ENCODE data around the gene CYP8B1.

DNA sequence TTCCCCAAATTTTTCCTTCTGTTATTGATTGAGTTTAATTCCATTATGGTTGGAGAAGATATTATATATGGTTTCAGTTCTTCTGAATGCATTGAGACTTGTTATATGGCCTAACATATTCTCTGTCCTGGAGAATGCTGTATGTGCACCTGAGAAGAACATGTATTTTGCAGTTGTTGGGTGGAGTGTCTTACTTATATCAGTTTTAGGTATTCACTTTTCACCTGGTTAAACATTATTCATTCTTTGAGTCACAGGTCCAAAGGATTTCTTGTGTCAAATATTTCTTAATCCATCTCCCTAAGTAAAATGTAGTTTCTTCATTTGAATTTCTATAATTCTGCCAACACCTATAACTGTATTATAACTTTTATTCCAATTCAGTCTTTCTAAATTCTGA is 48.7 kb downstream of the CYP8B1 start:
- TF ChIP-seq, protein P1, sequence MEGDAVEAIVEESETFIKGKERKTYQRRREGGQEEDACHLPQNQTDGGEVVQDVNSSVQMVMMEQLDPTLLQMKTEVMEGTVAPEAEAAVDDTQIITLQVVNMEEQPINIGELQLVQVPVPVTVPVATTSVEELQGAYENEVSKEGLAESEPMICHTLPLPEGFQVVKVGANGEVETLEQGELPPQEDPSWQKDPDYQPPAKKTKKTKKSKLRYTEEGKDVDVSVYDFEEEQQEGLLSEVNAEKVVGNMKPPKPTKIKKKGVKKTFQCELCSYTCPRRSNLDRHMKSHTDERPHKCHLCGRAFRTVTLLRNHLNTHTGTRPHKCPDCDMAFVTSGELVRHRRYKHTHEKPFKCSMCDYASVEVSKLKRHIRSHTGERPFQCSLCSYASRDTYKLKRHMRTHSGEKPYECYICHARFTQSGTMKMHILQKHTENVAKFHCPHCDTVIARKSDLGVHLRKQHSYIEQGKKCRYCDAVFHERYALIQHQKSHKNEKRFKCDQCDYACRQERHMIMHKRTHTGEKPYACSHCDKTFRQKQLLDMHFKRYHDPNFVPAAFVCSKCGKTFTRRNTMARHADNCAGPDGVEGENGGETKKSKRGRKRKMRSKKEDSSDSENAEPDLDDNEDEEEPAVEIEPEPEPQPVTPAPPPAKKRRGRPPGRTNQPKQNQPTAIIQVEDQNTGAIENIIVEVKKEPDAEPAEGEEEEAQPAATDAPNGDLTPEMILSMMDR (optimal IDR thresholded peaks at IDR 0.05 in 1 of 3, IDR thresholded peaks at IDR 0.05 in 1 of 3, conservative IDR thresholded peaks at IDR 0.05 in 1 of 3; ENCODE audit: extremely low read depth in 1 of 3, insufficient read depth in 2 of 3, low read length in 3 of 3): no peak
- TF ChIP-seq EZH2 (IDR thresholded peaks at IDR 0.05; ENCODE audit: low read length): no peak

Data from keratinocyte (primary cell).